ENCODE measurements around the gene CNPY1.

- TF ChIP-seq GATA3 (IDR thresholded peaks at IDR 0.05; ENCODE audit: low read depth, low read length) (no peak), GATA2 (IDR thresholded peaks at IDR 0.05; ENCODE audit: low read depth, low read length) (no peak)
Observed at GRCh38 chr7:155510975-155511701, 35.2 kb downstream of the CNPY1 start.
